ENCODE results near the gene ATG9B. TPM values are rescaled to one million over a fixed set of nuclear protein-coding genes. Genes with fewer than 3 reads are reported as not detected.

ATG9B gene
- polyA plus RNA-seq, 4 donors: 0.65 to 2.5 (median 2.0) TPM

- no peak for DNase-seq (ENCODE audit: low read depth in 4 of 4, low spot score in 3 of 4)
Observed at GRCh38 chr7:151006590-151007300, 17.5 kb downstream of the ATG9B start.

- DNase-seq (ENCODE audit: low read depth in 4 of 4, low spot score in 3 of 4): no peak
Observed at GRCh38 chr7:151005566-151005965, 18.7 kb downstream of the ATG9B start.

GRCh38 chr7:151003572-151003971 is 20.7 kb downstream of the ATG9B start:
- no peak for DNase-seq (ENCODE audit: low read depth in 4 of 4, low spot score in 3 of 4)

GRCh38 chr7:151001546-151001945 is 22.7 kb downstream of the ATG9B start:
- DNase-seq (ENCODE audit: low read depth in 4 of 4, low spot score in 3 of 4): no peak

- DNase-seq (ENCODE audit: low read depth in 4 of 4, low spot score in 3 of 4): no peak
Observed at GRCh38 chr7:151000897-151001495, 23.3 kb downstream of the ATG9B start.

GRCh38 chr7:150999497-151000230 is 24.6 kb downstream of the ATG9B start:
- no peak for DNase-seq (ENCODE audit: low read depth in 4 of 4, low spot score in 3 of 4)

GRCh38 chr7:150999001-150999400 is 25.3 kb downstream of the ATG9B start:
- DNase-seq (ENCODE audit: low read depth in 4 of 4, low spot score in 3 of 4): no peak

GRCh38 chr7:150998341-150998740 is 26.0 kb downstream of the ATG9B start:
- DNase-seq (ENCODE audit: low read depth in 4 of 4, low spot score in 3 of 4): no peak

- DNase-seq (ENCODE audit: low read depth in 4 of 4, low spot score in 3 of 4): no peak
Observed at GRCh38 chr7:150997817-150998216, 26.5 kb downstream of the ATG9B start.

- no peak for DNase-seq (ENCODE audit: low read depth in 4 of 4, low spot score in 3 of 4)
Observed at GRCh38 chr7:150997075-150997511, 27.2 kb downstream of the ATG9B start.

GRCh38 chr7:150996376-150997074 is 27.8 kb downstream of the ATG9B start:
- no peak for DNase-seq (ENCODE audit: low read depth in 4 of 4, low spot score in 3 of 4)

- no peak for DNase-seq (ENCODE audit: low read depth in 4 of 4, low spot score in 3 of 4)
Observed at GRCh38 chr7:150994838-150995510, 29.3 kb downstream of the ATG9B start.

GRCh38 chr7:150994141-150994837 is 30.0 kb downstream of the ATG9B start:
- DNase-seq (ENCODE audit: low read depth in 4 of 4, low spot score in 3 of 4): no peak

GRCh38 chr7:150993511-150993910 is 30.8 kb downstream of the ATG9B start:
- DNase-seq (ENCODE audit: low read depth in 4 of 4, low spot score in 3 of 4): no peak

- no peak for DNase-seq (ENCODE audit: low read depth in 4 of 4, low spot score in 3 of 4)
Observed at GRCh38 chr7:150992833-150993302, 31.4 kb downstream of the ATG9B start.

GRCh38 chr7:150992051-150992640 is 32.1 kb downstream of the ATG9B start:
- DNase-seq (ENCODE audit: low read depth in 4 of 4, low spot score in 3 of 4): no peak

GRCh38 chr7:150990416-150991186 is 33.7 kb downstream of the ATG9B start, which contains the start of gene NOS3:
TSS of gene NOS3 (plus strand) at chr7:150991017. CDS start at chr7:150993804, 2,787 bp downstream.
- no peak for DNase-seq (ENCODE audit: low read depth in 4 of 4, low spot score in 3 of 4)

GRCh38 chr7:150989456-150989855 is 34.8 kb downstream of the ATG9B start:
- no peak for DNase-seq (ENCODE audit: low read depth in 4 of 4, low spot score in 3 of 4)

All from right renal pelvis (tissue), 4 donors.